SK-N-SH (cell line): Measurements from ENCODE around the gene ANKRD44. TPM values are rescaled to one million over a fixed set of nuclear protein-coding genes. Genes with fewer than 3 reads are reported as not detected.
A peak's percentile ranks its signal among the peaks of the same experiment; 100 is the strongest.

Experiments
- CTCF ChIA-PET: fragments of 300-600, 350-600 bp; formaldehyde crosslinking; extraction: SDS; loops from one replicate; lab custom pipeline; 2021; lab: Yijun Ruan, JAX
- POLR2A ChIA-PET: fragments of 350-600 bp; sonication (Branson Sonifier 250); formaldehyde crosslinking; extraction: SDS; loops from one replicate; lab custom pipeline; 2020; ENCODE audit warnings: antibody characterized with exemption, inconsistent platforms; lab: Yijun Ruan, JAX
- DNase-seq: peaks from one replicate; pipeline ENCODE4 v3.0.0; 2012
- H2AFZ ChIP-seq: fragments of 200-600 bp; sonication (generic); 2 replicates; pipeline ENCODE4 v1.8.1; 2016; ENCODE audit warnings: antibody characterized with exemption, mild to moderate bottlenecking, low read depth
- H3F3A ChIP-seq: fragments of 200-600 bp; sonication (generic); replicated peaks from 2 replicates; pipeline ENCODE3; 2016; ENCODE audit warnings: antibody characterized with exemption, mild to moderate bottlenecking; ENCODE audit not compliant: insufficient read depth
- H3K27ac ChIP-seq, 2 experiments: fragments of 200-500 bp in 1 of 2; fragments of 200-600 bp in 1 of 2; sonication (Bioruptor generic) in 1 of 2; sonication (generic), shearing (Covaris generic) in 1 of 2; 2 replicates each; pipeline versions ENCODE4 v1.5.1 to v1.6.1; 2014 to 2016; ENCODE audit warnings: low read depth in 2 of 2, inconsistent platforms in 1 of 2, low read length in 1 of 2, mild to moderate bottlenecking in 1 of 2, mixed read lengths in 1 of 2
- H3K27me3 ChIP-seq: fragments of 200-600 bp; sonication (generic), shearing (Covaris generic); 2 replicates; pipeline ENCODE4 v1.6.1; 2016; ENCODE audit warnings: mixed run types; ENCODE audit not compliant: insufficient read depth
- H3K36me3 ChIP-seq, 2 experiments: fragments of 200-500 bp in 1 of 2; fragments of 200-600 bp in 1 of 2; sonication (Bioruptor generic) in 1 of 2; sonication (generic) in 1 of 2; replicated peaks in 1 of 2; 2 replicates each; pipeline versions ENCODE3 to v1.5.1; 2014 to 2016; ENCODE audit warnings: low read length in 1 of 2, mild to moderate bottlenecking in 1 of 2; ENCODE audit not compliant: insufficient read depth in 2 of 2, control insufficient read depth in 1 of 2
- H3K4me1 ChIP-seq, 2 experiments: fragments of 200-500 bp in 1 of 2; fragments of 200-600 bp in 1 of 2; sonication (Bioruptor generic) in 1 of 2; sonication (generic), shearing (Covaris generic) in 1 of 2; 2 replicates each; pipeline versions ENCODE4 v1.5.1 to v1.6.1; 2014 to 2016; ENCODE audit warnings: low read depth in 1 of 2, low read length in 1 of 2, mixed run types in 1 of 2; ENCODE audit not compliant: insufficient read depth in 2 of 2, control insufficient read depth in 1 of 2
- H3K4me2 ChIP-seq: fragments of 200-600 bp; sonication (generic), shearing (Covaris generic); 2 replicates; pipeline ENCODE4 v1.6.1; 2017; ENCODE audit warnings: mixed run types
- H3K4me3 ChIP-seq, 2 experiments: fragments of 200-500 bp in 1 of 2; fragments of 200-600 bp in 1 of 2; sonication (Bioruptor generic) in 1 of 2; sonication (generic), shearing (Covaris generic) in 1 of 2; 2 replicates each; pipeline versions ENCODE4 v1.5.1 to v1.8.1; 2014 to 2016; ENCODE audit warnings: low read depth in 2 of 2, inconsistent platforms in 1 of 2, low read length in 1 of 2, mild to moderate bottlenecking in 1 of 2, mixed read lengths in 1 of 2, moderate library complexity in 1 of 2
- H3K79me2 ChIP-seq: fragments of 200-600 bp; sonication (generic); 2 replicates; pipeline ENCODE4 v1.8.1; 2017; ENCODE audit warnings: mild to moderate bottlenecking; ENCODE audit not compliant: insufficient read depth
- H3K9ac ChIP-seq: fragments of 200-600 bp; sonication (generic); 2 replicates; pipeline ENCODE4 v1.6.1; 2017; ENCODE audit warnings: mixed run types
- H3K9me2 ChIP-seq: fragments of 200-600 bp; sonication (generic); 2 replicates; pipeline ENCODE4 v1.6.1; 2017; ENCODE audit warnings: mixed run types
- H3K9me3 ChIP-seq: fragments of 200-600 bp; sonication (generic); 2 replicates; pipeline ENCODE4 v1.6.1; 2017; ENCODE audit warnings: mixed run types, mild to moderate bottlenecking, moderate library complexity
- H4K20me1 ChIP-seq: fragments of 200-600 bp; sonication (generic); 2 replicates; pipeline ENCODE4 v1.6.1; 2017; ENCODE audit warnings: mild to moderate bottlenecking, mixed run types; ENCODE audit not compliant: insufficient read depth
- EZH2phosphoT487 ChIP-seq: fragments of 200-600 bp; sonication (generic); IDR thresholded peaks from 2 replicates; pipeline ENCODE4 v1.6.1; 2017; ENCODE audit warnings: low read depth, mixed run types, mild to moderate bottlenecking, antibody characterized with exemption, moderate library complexity, borderline replicate concordance
- NFIC ChIP-seq: IDR thresholded peaks from 2 replicates; pipeline ENCODE4 v1.4.0; 2012; ENCODE audit warnings: borderline replicate concordance
- NRF1 ChIP-seq: IDR thresholded peaks from 2 replicates; pipeline ENCODE4 v1.6.1; 2012; ENCODE audit warnings: low read depth, mild to moderate bottlenecking, low read length
- POLR2AphosphoS5 ChIP-seq: IDR thresholded peaks from 2 replicates; pipeline ENCODE4 v1.6.1; 2012; ENCODE audit warnings: low read depth, low read length
- RFX5 ChIP-seq: IDR thresholded peaks from 2 replicates; pipeline ENCODE4 v1.6.1; 2012; ENCODE audit warnings: mild to moderate bottlenecking, improper control_type of control experiment, low read length
- RXRA ChIP-seq: IDR thresholded peaks from 2 replicates; pipeline ENCODE4 v1.4.0; 2012; ENCODE audit warnings: low read depth, mild to moderate bottlenecking, borderline replicate concordance
- TAF1 ChIP-seq: IDR thresholded peaks from 2 replicates; pipeline ENCODE4 v1.6.1; 2012; ENCODE audit warnings: low read depth, mild to moderate bottlenecking, low read length, moderate library complexity, borderline replicate concordance
- TCF12 ChIP-seq: IDR thresholded peaks from 2 replicates; pipeline ENCODE4 v1.4.0; 2012
- TEAD4 ChIP-seq: IDR thresholded peaks from 2 replicates; pipeline ENCODE4 v1.4.0; 2012; ENCODE audit warnings: mild to moderate bottlenecking, borderline replicate concordance; ENCODE audit not compliant: insufficient read depth
- YY1 ChIP-seq: IDR thresholded peaks from 2 replicates; pipeline ENCODE4 v1.4.0; 2012; ENCODE audit warnings: low read depth, mild to moderate bottlenecking
- WGBS: methylation state at CpG from one replicate; pipeline ENCODE4 v1.1.6; 2017; ENCODE audit warnings: low lambda C conversion rate; 5-methylcytosine and 5-hydroxymethylcytosine counted together
- polyA plus RNA-seq, 3 experiments: library from polyadenylated mRNA; depleted of rRNA; stranded (reverse); fragments of >200 nt; gene quantifications; 2 replicates each; pipeline ENCODE4 v1.2.3, GENCODE V29; 2012
- TF ChIP-seq, protein P1 (sequence below): fragments of 200-600 bp; sonication (generic); IDR thresholded peaks from 2 replicates; pipeline ENCODE4 v1.6.1; 2017; ENCODE audit warnings: antibody characterized with exemption, mild to moderate bottlenecking, moderate library complexity
- TF ChIP-seq, protein P2 (sequence below): fragments of 150-350 bp; IDR thresholded peaks from 2 replicates; pipeline ENCODE4 v1.6.1; 2017; ENCODE audit warnings: antibody characterized with exemption, low read length, low read depth, borderline replicate concordance
- TF ChIP-seq, protein P3 (sequence below): IDR thresholded peaks from 2 replicates; pipeline ENCODE4 v1.6.1; 2012; ENCODE audit warnings: mild to moderate bottlenecking, low read depth, low read length, moderate library complexity
- TF ChIP-seq, protein P4 (sequence below): IDR thresholded peaks from 2 replicates; pipeline ENCODE4 v1.4.0; 2012; ENCODE audit warnings: low read depth, borderline replicate concordance
- TF ChIP-seq, protein P5 (sequence below): fragments of 150-350 bp; IDR thresholded peaks from 2 replicates; pipeline ENCODE4 v1.6.1; 2016; ENCODE audit warnings: mild to moderate bottlenecking, low read depth, low read length

Gene ANKRD44
- polyA plus RNA-seq, 1 of the 3 experiments (the other 2 are of a cell fraction), result 12.5 TPM

DNA sequence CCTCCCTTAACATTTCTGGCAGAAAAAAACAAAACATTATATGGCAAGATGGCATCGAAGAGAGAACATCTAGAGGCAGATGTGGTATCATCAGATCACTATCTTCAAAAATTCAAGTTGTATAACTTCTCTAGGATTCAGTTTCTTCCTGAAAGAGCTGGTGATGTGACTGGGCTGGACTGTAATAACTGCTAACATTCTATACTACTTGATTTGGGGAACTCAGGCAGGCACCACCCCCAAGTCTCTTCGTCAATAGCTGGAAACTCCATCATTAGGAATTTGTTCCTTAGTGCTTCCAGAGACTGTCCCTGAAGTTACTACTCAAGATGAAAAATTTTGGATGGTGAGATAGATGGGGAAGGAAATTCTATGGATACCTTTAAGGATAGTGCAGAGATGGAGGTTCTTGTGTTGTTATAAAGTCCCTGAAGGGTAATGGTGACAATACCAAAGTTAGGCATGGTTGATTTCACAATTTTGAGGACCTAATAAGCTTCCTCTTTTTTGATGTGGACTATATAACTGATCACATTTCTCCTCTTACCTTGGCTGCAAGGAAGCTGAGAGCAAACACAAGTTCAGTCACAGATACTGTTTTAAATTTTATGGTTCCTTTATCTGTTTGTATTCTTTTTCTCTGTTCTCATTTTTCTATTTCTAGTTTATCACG lies 324.9 kb downstream of the ANKRD44 start:
- CTCF ChIA-PET, result interaction anchor here (0.6 to 1.0 kb wide), 2 partner anchors 26 to 392 kb away, joined by 3 to 4 read pairs; no protein-coding TSS in a partner anchor

DNA sequence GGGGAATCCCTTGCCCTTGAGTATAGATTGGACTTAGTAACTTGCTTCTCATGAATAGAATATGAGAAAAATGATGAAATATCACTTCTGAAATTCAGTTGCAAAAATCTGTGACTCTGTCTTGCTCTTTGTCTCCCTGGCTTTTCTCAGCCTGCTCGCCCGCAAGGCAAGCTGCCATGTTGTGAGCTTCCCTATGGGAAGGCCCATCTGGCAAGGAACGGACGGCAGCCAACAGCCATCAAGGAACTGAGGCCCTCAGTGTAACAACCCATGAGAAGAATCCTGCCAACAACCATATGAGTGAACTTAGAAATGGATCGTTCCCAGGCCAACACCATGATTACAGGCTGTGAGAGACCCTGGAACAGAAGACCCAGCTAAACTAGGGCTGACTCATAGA lies 325.7 kb downstream of the ANKRD44 start:
- H3K4me3 ChIP-seq, result no peak overlapping the region
- no peak overlapping the region for H2AFZ ChIP-seq
- ChIA-PET CTCF (interaction anchor here (0.6 to 1.0 kb wide), 2 partner anchors 27 to 393 kb away, joined by 3 to 4 read pairs; no protein-coding TSS in a partner anchor), POLR2A (no interaction called here)
- no peaks in the 10 kb centered on the region for H3K36me3 ChIP-seq
- no peaks in the 10 kb centered on the region for H3K9me3 ChIP-seq
- no peak overlapping the region for H3K4me2 ChIP-seq
- no peak overlapping the region for H3K27ac ChIP-seq
- H3K27me3 ChIP-seq, result no peaks in the 10 kb centered on the region
- H3K9ac ChIP-seq, result no peak overlapping the region
- H3K79me2 ChIP-seq, result no peaks in the 10 kb centered on the region
- no peaks in the 10 kb centered on the region for H4K20me1 ChIP-seq
- H3K9me2 ChIP-seq, result no peaks in the 10 kb centered on the region
- peaks cover 13% of the 10 kb centered on the region for H3F3A ChIP-seq
- no peak for DNase-seq
- WGBS, result 97% methylated on average over 5 of the region's 5 CpGs
- peaks cover 16 to 24% of the 10 kb centered on the region in 2 experiments for H3K4me1 ChIP-seq
- TF ChIP-seq, protein P1, sequence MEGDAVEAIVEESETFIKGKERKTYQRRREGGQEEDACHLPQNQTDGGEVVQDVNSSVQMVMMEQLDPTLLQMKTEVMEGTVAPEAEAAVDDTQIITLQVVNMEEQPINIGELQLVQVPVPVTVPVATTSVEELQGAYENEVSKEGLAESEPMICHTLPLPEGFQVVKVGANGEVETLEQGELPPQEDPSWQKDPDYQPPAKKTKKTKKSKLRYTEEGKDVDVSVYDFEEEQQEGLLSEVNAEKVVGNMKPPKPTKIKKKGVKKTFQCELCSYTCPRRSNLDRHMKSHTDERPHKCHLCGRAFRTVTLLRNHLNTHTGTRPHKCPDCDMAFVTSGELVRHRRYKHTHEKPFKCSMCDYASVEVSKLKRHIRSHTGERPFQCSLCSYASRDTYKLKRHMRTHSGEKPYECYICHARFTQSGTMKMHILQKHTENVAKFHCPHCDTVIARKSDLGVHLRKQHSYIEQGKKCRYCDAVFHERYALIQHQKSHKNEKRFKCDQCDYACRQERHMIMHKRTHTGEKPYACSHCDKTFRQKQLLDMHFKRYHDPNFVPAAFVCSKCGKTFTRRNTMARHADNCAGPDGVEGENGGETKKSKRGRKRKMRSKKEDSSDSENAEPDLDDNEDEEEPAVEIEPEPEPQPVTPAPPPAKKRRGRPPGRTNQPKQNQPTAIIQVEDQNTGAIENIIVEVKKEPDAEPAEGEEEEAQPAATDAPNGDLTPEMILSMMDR, result no peak
- TF ChIP-seq TAF1 (no peak), NFIC (no peak), POLR2AphosphoS5 (no peak), TEAD4 (no peak), YY1 (no peak), RFX5 (no peak), EZH2phosphoT487 (no peak)
- TF ChIP-seq, protein P2, sequence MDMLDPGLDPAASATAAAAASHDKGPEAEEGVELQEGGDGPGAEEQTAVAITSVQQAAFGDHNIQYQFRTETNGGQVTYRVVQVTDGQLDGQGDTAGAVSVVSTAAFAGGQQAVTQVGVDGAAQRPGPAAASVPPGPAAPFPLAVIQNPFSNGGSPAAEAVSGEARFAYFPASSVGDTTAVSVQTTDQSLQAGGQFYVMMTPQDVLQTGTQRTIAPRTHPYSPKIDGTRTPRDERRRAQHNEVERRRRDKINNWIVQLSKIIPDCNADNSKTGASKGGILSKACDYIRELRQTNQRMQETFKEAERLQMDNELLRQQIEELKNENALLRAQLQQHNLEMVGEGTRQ, result no peak

More for the DNA sequence above, 324.9 kb downstream of the ANKRD44 start:
- H3K4me1 ChIP-seq, result peaks cover 16 to 24% of the 10 kb centered on the region in 2 experiments
- H3K27ac ChIP-seq, result peak overlapping the region in 1 of 2 experiments; percentile 99; a peak in 1 of 4 replicates
- WGBS, result 81% methylated on average over 3 of the region's 3 CpGs
- no peaks in the 10 kb centered on the region for H3K9me3 ChIP-seq
- H3K9me2 ChIP-seq, result no peaks in the 10 kb centered on the region
- peaks cover 13% of the 10 kb centered on the region for H3F3A ChIP-seq
- no peaks in the 10 kb centered on the region for H3K36me3 ChIP-seq
- H3K79me2 ChIP-seq, result no peaks in the 10 kb centered on the region
- H4K20me1 ChIP-seq, result no peaks in the 10 kb centered on the region
- no peak overlapping the region for H3K4me2 ChIP-seq
- no peaks in the 10 kb centered on the region for H3K27me3 ChIP-seq
- H3K9ac ChIP-seq, result no peak overlapping the region
- H3K4me3 ChIP-seq, result no peak overlapping the region
- POLR2A ChIA-PET, result no interaction called here
- no peak for DNase-seq
- no peak overlapping the region; the same call in 1 of the 2 replicates for H2AFZ ChIP-seq
- TF ChIP-seq POLR2AphosphoS5 (no peak), TCF12 (no peak), RXRA (no peak), TEAD4 (no peak), NFIC (no peak), NRF1 (no peak)
- TF ChIP-seq, protein P3, sequence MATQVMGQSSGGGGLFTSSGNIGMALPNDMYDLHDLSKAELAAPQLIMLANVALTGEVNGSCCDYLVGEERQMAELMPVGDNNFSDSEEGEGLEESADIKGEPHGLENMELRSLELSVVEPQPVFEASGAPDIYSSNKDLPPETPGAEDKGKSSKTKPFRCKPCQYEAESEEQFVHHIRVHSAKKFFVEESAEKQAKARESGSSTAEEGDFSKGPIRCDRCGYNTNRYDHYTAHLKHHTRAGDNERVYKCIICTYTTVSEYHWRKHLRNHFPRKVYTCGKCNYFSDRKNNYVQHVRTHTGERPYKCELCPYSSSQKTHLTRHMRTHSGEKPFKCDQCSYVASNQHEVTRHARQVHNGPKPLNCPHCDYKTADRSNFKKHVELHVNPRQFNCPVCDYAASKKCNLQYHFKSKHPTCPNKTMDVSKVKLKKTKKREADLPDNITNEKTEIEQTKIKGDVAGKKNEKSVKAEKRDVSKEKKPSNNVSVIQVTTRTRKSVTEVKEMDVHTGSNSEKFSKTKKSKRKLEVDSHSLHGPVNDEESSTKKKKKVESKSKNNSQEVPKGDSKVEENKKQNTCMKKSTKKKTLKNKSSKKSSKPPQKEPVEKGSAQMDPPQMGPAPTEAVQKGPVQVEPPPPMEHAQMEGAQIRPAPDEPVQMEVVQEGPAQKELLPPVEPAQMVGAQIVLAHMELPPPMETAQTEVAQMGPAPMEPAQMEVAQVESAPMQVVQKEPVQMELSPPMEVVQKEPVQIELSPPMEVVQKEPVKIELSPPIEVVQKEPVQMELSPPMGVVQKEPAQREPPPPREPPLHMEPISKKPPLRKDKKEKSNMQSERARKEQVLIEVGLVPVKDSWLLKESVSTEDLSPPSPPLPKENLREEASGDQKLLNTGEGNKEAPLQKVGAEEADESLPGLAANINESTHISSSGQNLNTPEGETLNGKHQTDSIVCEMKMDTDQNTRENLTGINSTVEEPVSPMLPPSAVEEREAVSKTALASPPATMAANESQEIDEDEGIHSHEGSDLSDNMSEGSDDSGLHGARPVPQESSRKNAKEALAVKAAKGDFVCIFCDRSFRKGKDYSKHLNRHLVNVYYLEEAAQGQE, result no peak
- TF ChIP-seq, protein P4, sequence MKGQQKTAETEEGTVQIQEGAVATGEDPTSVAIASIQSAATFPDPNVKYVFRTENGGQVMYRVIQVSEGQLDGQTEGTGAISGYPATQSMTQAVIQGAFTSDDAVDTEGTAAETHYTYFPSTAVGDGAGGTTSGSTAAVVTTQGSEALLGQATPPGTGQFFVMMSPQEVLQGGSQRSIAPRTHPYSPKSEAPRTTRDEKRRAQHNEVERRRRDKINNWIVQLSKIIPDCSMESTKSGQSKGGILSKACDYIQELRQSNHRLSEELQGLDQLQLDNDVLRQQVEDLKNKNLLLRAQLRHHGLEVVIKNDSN, result no peak
- TF ChIP-seq, protein P5, sequence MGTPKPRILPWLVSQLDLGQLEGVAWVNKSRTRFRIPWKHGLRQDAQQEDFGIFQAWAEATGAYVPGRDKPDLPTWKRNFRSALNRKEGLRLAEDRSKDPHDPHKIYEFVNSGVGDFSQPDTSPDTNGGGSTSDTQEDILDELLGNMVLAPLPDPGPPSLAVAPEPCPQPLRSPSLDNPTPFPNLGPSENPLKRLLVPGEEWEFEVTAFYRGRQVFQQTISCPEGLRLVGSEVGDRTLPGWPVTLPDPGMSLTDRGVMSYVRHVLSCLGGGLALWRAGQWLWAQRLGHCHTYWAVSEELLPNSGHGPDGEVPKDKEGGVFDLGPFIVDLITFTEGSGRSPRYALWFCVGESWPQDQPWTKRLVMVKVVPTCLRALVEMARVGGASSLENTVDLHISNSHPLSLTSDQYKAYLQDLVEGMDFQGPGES, result no peak
